GM12878 (cell line): Measurements from ENCODE around the gene UST. TPM values are rescaled to one million over a fixed set of nuclear protein-coding genes. Genes with fewer than 3 reads are reported as not detected.

Experiments used
- BMI1 ChIP-seq: fragments of 450-650 bp; IDR thresholded peaks from 2 replicates; pipeline ENCODE4 v1.6.1; 2016; ENCODE audit warnings: mild to moderate bottlenecking, moderate library complexity, borderline replicate concordance
- E2F8 ChIP-seq: fragments of 450-650 bp; IDR thresholded peaks from 2 replicates; pipeline ENCODE4 v1.6.1; 2018; ENCODE audit warnings: mild to moderate bottlenecking, low read depth, moderate library complexity; ENCODE audit not compliant: partially characterized antibody
- MEF2B ChIP-seq: fragments of 450-650 bp; IDR thresholded peaks from 2 replicates; pipeline ENCODE4 v1.6.1; 2018; ENCODE audit warnings: mild to moderate bottlenecking, moderate library complexity; ENCODE audit not compliant: partially characterized antibody, poor library complexity, severe bottlenecking
- ZNF592 ChIP-seq: fragments of 450-650 bp; IDR thresholded peaks from 2 replicates; pipeline ENCODE4 v1.6.1; 2017; ENCODE audit warnings: mild to moderate bottlenecking, moderate library complexity
- polyA plus RNA-seq, 11 experiments: library from polyadenylated mRNA; depleted of rRNA in 4 of 11; unstranded in 6 of 11; stranded (reverse) in 5 of 11; fragments of >200 nt; fragmentation: Nextera tagmentation in 4 of 11; fragmentation: Illumina TruSeq in 1 of 11; extraction: Ambion mirVana in 4 of 11; extraction: Trizol in 1 of 11; gene quantifications; 1 replicate in 1 of 11; 2 replicates in 10 of 11; pipeline versions ENCODE4 v1.2.1 to v1.2.3, GENCODE V29; 2011 to 2016; ENCODE audit warnings: inconsistent platforms in 2 of 11, missing spikeins in 2 of 11, low read depth in 1 of 11
- total RNA-seq, 4 experiments: library from RNA; depleted of rRNA in 3 of 4; stranded (reverse); fragments of >200 nt in 3 of 4; fragmentation: Illumina TruSeq in 1 of 4; extraction: Trizol in 1 of 4; gene quantifications; 2 replicates each; pipeline versions ENCODE4 v1.2.1 to v1.2.3, GENCODE V29; 2013 to 2021

The UST gene
- total and polyA plus RNA-seq, 10 of the 15 experiments (the other 5 are each of a cell fraction or from before 2014, with no cell fraction given) = 0.74 to 43.3 (median 2.2) TPM

DNA sequence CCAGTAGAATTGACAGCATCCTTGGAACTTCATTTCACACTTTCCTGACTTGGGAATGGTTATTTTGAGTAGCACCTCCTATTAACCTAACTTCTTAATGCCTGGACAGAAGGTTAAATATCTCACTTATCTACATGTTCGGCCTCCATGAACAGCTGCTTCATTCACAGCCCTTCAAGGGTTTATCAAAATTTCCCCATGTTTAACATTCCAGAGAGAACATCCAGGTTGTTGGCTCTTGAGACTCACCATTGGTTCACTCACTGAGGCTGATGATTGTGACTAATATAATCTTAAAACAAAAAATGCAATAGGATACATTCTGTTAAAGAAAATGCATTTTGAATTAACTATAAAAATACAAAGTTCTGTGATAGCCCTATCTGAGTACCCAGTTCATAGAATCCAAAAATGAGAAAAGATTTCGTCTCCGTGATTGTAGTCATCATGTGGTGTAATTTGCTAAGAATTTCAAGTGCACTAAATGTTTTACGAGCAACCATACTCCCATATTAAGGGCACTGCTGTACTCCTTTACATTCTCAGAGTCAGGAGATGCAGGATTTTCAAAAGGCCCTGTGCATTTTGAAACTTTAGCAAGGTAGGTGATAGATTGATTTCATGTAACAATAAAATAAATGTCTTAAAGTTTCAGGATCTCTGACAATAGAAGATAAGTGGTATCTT is 310.1 kb downstream of the UST start (continued):
- no peak for TF ChIP-seq MEF2B
- no peak for TF ChIP-seq ZNF592
- TF ChIP-seq E2F8 = no peak
- TF ChIP-seq BMI1 = no peak
- TF ChIP-seq, all 136 proteins: peak for 0
